SIG-M5 (cell line): Measurements from ENCODE around the gene SLC4A3.
"Not testable (repeated sequence)": the region's sequence is repeated elsewhere in the genome, so short reads cannot be mapped to it uniquely, and the experiment has no call there.

Experiments
- DNase-seq: peaks from one replicate; lab custom pipeline; 2025; lab: John Stamatoyannopoulos, UW

The SLC4A3 gene

GRCh38 chr2:219681694-219682300 lies 54.4 kb downstream of the SLC4A3 start:
- DNase-seq, result no peak

- DNase-seq, result not testable (repeated sequence)
Observed at GRCh38 chr2:219683474-219683873, 56.0 kb downstream of the SLC4A3 start.

- DNase-seq, result no peak
Observed at GRCh38 chr2:219684721-219685689, 57.6 kb downstream of the SLC4A3 start.

- DNase-seq, result no peak
Observed at GRCh38 chr2:219687272-219687671, 59.8 kb downstream of the SLC4A3 start.

- DNase-seq, result no peak
Observed at GRCh38 chr2:219687882-219688559, 60.6 kb downstream of the SLC4A3 start.

- DNase-seq, result no peak
Observed at GRCh38 chr2:219688560-219689445, 61.4 kb downstream of the SLC4A3 start.

- no peak for DNase-seq
Observed at GRCh38 chr2:219689676-219690628, 62.5 kb downstream of the SLC4A3 start.

GRCh38 chr2:219691571-219691970 lies 64.1 kb downstream of the SLC4A3 start:
- DNase-seq, result no peak
